ENCODE data around the gene RNF115. TPM values are rescaled to one million over a fixed set of nuclear protein-coding genes. Genes with fewer than 3 reads are reported as not detected.

The RNF115 gene
- total and polyA plus RNA-seq, 2 of the 8 experiments (the other 6 are each of a cell fraction or from before 2014, with no cell fraction given) = 4.7 to 10.8 TPM

GRCh38 chr1:145871994-145872924, 48.4 kb upstream of the RNF115 start (continued):
- TF ChIP-seq HDAC2 (IDR thresholded peaks at IDR 0.05; ENCODE audit: borderline replicate concordance in 1 of 2, low read depth in 2 of 2, low read length in 2 of 2) (no peak), JUN (IDR thresholded peaks at IDR 0.05; ENCODE audit: low read depth, low read length) (no peak), RNF2 (IDR thresholded peaks at IDR 0.05; ENCODE audit: borderline replicate concordance, low read depth, low read length, missing control alignments, poor library complexity, severe bottlenecking) (no peak), POLR2A (IDR thresholded peaks at IDR 0.05; ENCODE audit: control extremely low read depth in 1 of 2, low read depth in 2 of 2, low read length in 2 of 2) (0 out of 3 replicates have a peak, but pooled peaks of 1 of the 2 experiments have one; percentile 19), SP1 (IDR thresholded peaks at IDR 0.05; ENCODE audit: low read depth, low read length) (no peak), BCL11A (IDR thresholded peaks at IDR 0.05; ENCODE audit: low read depth in 2 of 2, low read length in 2 of 2) (no peak), SAP30 (IDR thresholded peaks at IDR 0.05; ENCODE audit: insufficient read depth, insufficient replicate concordance, low read length) (no peak), ATF3 (IDR thresholded peaks at IDR 0.05; ENCODE audit: insufficient read depth, low read depth, low read length) (no peak), ZNF274 (IDR thresholded peaks at IDR 0.05; ENCODE audit: borderline replicate concordance, extremely low read depth, low read length) (no peak), TAF1 (IDR thresholded peaks at IDR 0.05; ENCODE audit: low read depth, low read length) (0 out of 2 replicates have a peak, but pooled peaks have one; percentile 22), CBX5 (IDR thresholded peaks at IDR 0.05; ENCODE audit: low read depth, low read length) (no peak), SP4 (IDR thresholded peaks at IDR 0.05; ENCODE audit: low read length) (no peak), CHD1 (IDR thresholded peaks at IDR 0.05; ENCODE audit: low read depth, low read length) (no peak), EGR1 (IDR thresholded peaks at IDR 0.05; ENCODE audit: borderline replicate concordance, low read depth, low read length) (peak; percentile 40; the same call in 1 of the 2 replicates), SUZ12 (IDR thresholded peaks at IDR 0.05; ENCODE audit: low read length) (peak; percentile 55; the same call in 1 of the 2 replicates), SIN3A (conservative IDR thresholded peaks at IDR 0.05 in 1 of 2, IDR thresholded peaks at IDR 0.05 in 1 of 2; ENCODE audit: low read depth in 1 of 2, low read length in 2 of 2) (peak in 1 of 2 experiments; percentile 33; a peak in 1 of 4 replicates), RFX5 (IDR thresholded peaks at IDR 0.05; ENCODE audit: borderline replicate concordance, low read depth, low read length) (no peak), KDM5A (IDR thresholded peaks at IDR 0.05; ENCODE audit: low read length) (no peak), POU5F1 (IDR thresholded peaks at IDR 0.05; ENCODE audit: low read depth, low read length) (no peak), BACH1 (IDR thresholded peaks at IDR 0.05; ENCODE audit: low read length) (no peak), GTF2F1 (IDR thresholded peaks at IDR 0.05; ENCODE audit: borderline replicate concordance, low read depth, low read length) (no peak), BRCA1 (IDR thresholded peaks at IDR 0.05; ENCODE audit: low read depth, low read length) (no peak), PHF8 (conservative IDR thresholded peaks at IDR 0.05; ENCODE audit: low read depth, low read length) (peak; percentile 39; the same call in 1 of the 2 replicates)

Measured in H1 (cell line).